Panc1 (cell line): ENCODE measurements around the gene PAX7. TPM values are rescaled to one million over a fixed set of nuclear protein-coding genes. Genes with fewer than 3 reads are reported as not detected.

Experiments
- ATAC-seq: fragments of 200-7000 bp; cut with Tn5 transposase; 2 replicates; pipeline ENCODE4 v1.9.1; 2020; ENCODE audit warnings: mild to moderate bottlenecking, moderate library complexity
- BruUV-seq: library from RNA; stranded (reverse); fragments of 400-500 nt; replicated peaks from 2 replicates; lab custom pipeline; 2021; lab: Mats Ljungman, UMichigan
- CTCF ChIA-PET: fragments of 300-600 bp; sonication (Branson Sonifier 250); formaldehyde crosslinking; loops from one replicate; lab custom pipeline; 2022; ENCODE audit warnings: antibody characterized with exemption; lab: Charles Lee
- POLR2A ChIA-PET: fragments of 300-600 bp; sonication (Branson Sonifier 250); formaldehyde crosslinking; loops from one replicate; lab custom pipeline; 2022; ENCODE audit warnings: antibody characterized with exemption; lab: Charles Lee
- DNase-seq: peaks from one replicate; pipeline ENCODE4 v3.0.0-alpha.2; 2010; ENCODE audit warnings: low read depth, low spot score
- H3K27ac ChIP-seq: 2 replicates; pipeline ENCODE4 v1.5.1; 2011; ENCODE audit warnings: mild to moderate bottlenecking, low read length, inconsistent platforms
- H3K27me3 ChIP-seq: fragments of 200-500 bp; sonication (Bioruptor generic); 2 replicates; pipeline ENCODE4 v1.6.0; 2014; ENCODE audit warnings: low read length, inconsistent platforms; ENCODE audit not compliant: control insufficient read depth, insufficient read depth
- H3K36me3 ChIP-seq: fragments of 200-500 bp; sonication (Bioruptor generic); 2 replicates; pipeline ENCODE4 v1.5.1; 2014; ENCODE audit warnings: inconsistent platforms, mild to moderate bottlenecking, low read length, moderate library complexity; ENCODE audit not compliant: control insufficient read depth, insufficient read depth
- H3K4me1 ChIP-seq: 2 replicates; pipeline ENCODE4 v1.5.1; 2011; ENCODE audit warnings: inconsistent platforms, mild to moderate bottlenecking, low read length, moderate library complexity; ENCODE audit not compliant: control insufficient read depth, insufficient read depth
- H3K4me3 ChIP-seq, 2 experiments: 2 replicates each; pipeline ENCODE4 v1.5.1; 2011 to 2012; ENCODE audit warnings: low read depth in 2 of 2, low read length in 2 of 2, mild to moderate bottlenecking in 2 of 2, inconsistent platforms in 1 of 2, moderate library complexity in 1 of 2
- H3K9me3 ChIP-seq: fragments of 200-500 bp; sonication (Bioruptor generic); 2 replicates; pipeline ENCODE4 v1.5.1; 2014; ENCODE audit warnings: low read depth, mild to moderate bottlenecking, inconsistent platforms, low read length, moderate library complexity; ENCODE audit not compliant: control insufficient read depth, insufficient read depth
- CTCF ChIP-seq: fragments of 450-650 bp; IDR thresholded peaks from 2 replicates; pipeline ENCODE4 v1.5.1; 2017; ENCODE audit warnings: mild to moderate bottlenecking
- POLR2AphosphoS5 ChIP-seq: IDR thresholded peaks from 2 replicates; pipeline ENCODE4 v1.6.1; 2012; ENCODE audit warnings: mild to moderate bottlenecking, low read depth, low read length, moderate library complexity
- REST ChIP-seq, 2 experiments: IDR thresholded peaks; 2 replicates each; pipeline ENCODE4 v1.6.1; 2011 to 2012; ENCODE audit warnings: low read depth in 2 of 2, control low read depth in 1 of 2, low read length in 1 of 2, mild to moderate bottlenecking in 1 of 2, moderate library complexity in 1 of 2; ENCODE audit not compliant: insufficient read depth in 1 of 2
- SIN3A ChIP-seq: IDR thresholded peaks from 2 replicates; pipeline ENCODE4 v1.6.1; 2012; ENCODE audit warnings: low read depth, mild to moderate bottlenecking, low read length, moderate library complexity, borderline replicate concordance; ENCODE audit not compliant: insufficient read depth
- TCF7L2 ChIP-seq: IDR thresholded peaks from 2 replicates; pipeline ENCODE4 v1.6.1; 2011; ENCODE audit warnings: mild to moderate bottlenecking, low read depth, low read length, inconsistent platforms
- in situ Hi-C: cut with HindIII; loops from 2 replicates; pipeline ENCODE4 v1.10.0; 2016; ENCODE audit warnings: low sequenced_read_pairs, low pct_unique_long_range_greater_than_20kb
- intact Hi-C: fragments of 100-400 bp; cut with micrococcal nuclease; formaldehyde crosslinking; loops from one replicate; pipeline ENCODE4 v1.10.0; 2022; ENCODE audit not compliant: unreplicated experiment
- total RNA-seq: library from RNA; stranded (reverse); gene quantifications from one replicate; pipeline ENCODE4 v1.2.1, GENCODE V29; 2021; ENCODE audit not compliant: unreplicated experiment

Gene PAX7
- total RNA-seq, 1 experiment from 2014 or later = not detected

GRCh38 chr1:18661404-18662285, 31.0 kb downstream of the PAX7 start:
- POLR2A ChIA-PET = no interaction called here
- in situ Hi-C loops = no loop called here

GRCh38 chr1:18662286-18662639, 31.6 kb downstream of the PAX7 start:
- no TSS peak for BruUV-seq
- TF ChIP-seq REST (IDR thresholded peaks at IDR 0.05; ENCODE audit: insufficient read depth in 1 of 2, low read depth in 2 of 2, low read length in 1 of 2) (no peak), POLR2AphosphoS5 (no peak), TCF7L2 (no peak), CTCF (no peak), SIN3A (no peak)
- CTCF ChIA-PET = no interaction called here

More at GRCh38 chr1:18661404-18662285, 31.0 kb downstream of the PAX7 start:
- H3K36me3 ChIP-seq = no peaks in the 10 kb centered on the region
- ATAC-seq = no peak
- peaks cover 6% of the 10 kb centered on the region; the same call in 1 of the 2 replicates for H3K4me1 ChIP-seq
- BruUV-seq = no TSS peak
- H3K27me3 ChIP-seq = no peaks in the 10 kb centered on the region
- H3K27ac ChIP-seq = no peak overlapping the region
- no peak for DNase-seq
- H3K4me3 ChIP-seq = no peak overlapping the region
- CTCF ChIA-PET = no interaction called here
- intact Hi-C loops = no loop called here
- no peaks in the 10 kb centered on the region for H3K9me3 ChIP-seq
- TF ChIP-seq TCF7L2 (no peak), POLR2AphosphoS5 (no peak), CTCF (no peak), REST (IDR thresholded peaks at IDR 0.05; ENCODE audit: insufficient read depth in 1 of 2, low read depth in 2 of 2, low read length in 1 of 2) (no peak), SIN3A (no peak)

More at GRCh38 chr1:18662286-18662639, 31.6 kb downstream of the PAX7 start:
- H3K27ac ChIP-seq = no peak overlapping the region
- no peaks in the 10 kb centered on the region for H3K27me3 ChIP-seq
- POLR2A ChIA-PET = no interaction called here
- intact Hi-C loops (no loop called here), in situ Hi-C loops (no loop called here)
- peaks cover 7% of the 10 kb centered on the region; the same call in 1 of the 2 replicates for H3K4me1 ChIP-seq
- DNase-seq = no peak
- H3K9me3 ChIP-seq = no peaks in the 10 kb centered on the region
- ATAC-seq = no peak
- H3K4me3 ChIP-seq = no peak overlapping the region
- no peaks in the 10 kb centered on the region for H3K36me3 ChIP-seq
